ENCODE results near the gene ZNF610.

Gene ZNF610

GRCh38 chr19:52398081-52398441 is 62.0 kb downstream of the ZNF610 start:
- DNase-seq: no peak

GRCh38 chr19:52410276-52410675 is 74.2 kb downstream of the ZNF610 start:
- no peak for DNase-seq

- DNase-seq: no peak
These were observed 79.7 kb downstream of the ZNF610 start for GRCh38 chr19:52415711-52416110.

Data from KG1 (cell line).